Fibroblast of mammary gland (primary cell): ENCODE data around the gene SNX32.

ENCODE experiments used
- DNase-seq: peaks from one replicate; pipeline ENCODE4 v3.0.0-alpha.2; 2010; ENCODE audit warnings: low read depth
- H3K4me3 ChIP-seq: 2 replicates; pipeline ENCODE4 v1.5.1; 2011; ENCODE audit warnings: low read depth, mild to moderate bottlenecking, low read length, moderate library complexity; ENCODE audit not compliant: control insufficient read depth
- CTCF ChIP-seq: conservative IDR thresholded peaks from 2 replicates; pipeline ENCODE4 v1.5.1; 2011; ENCODE audit warnings: low read depth, low read length, inconsistent platforms; ENCODE audit not compliant: control insufficient read depth, insufficient read depth

SNX32 gene

GRCh38 chr11:65858681-65859087 lies 24.9 kb downstream of the SNX32 start:
- peak overlapping the region; percentile 66 for H3K4me3 ChIP-seq
- TF ChIP-seq CTCF: no peak
- no peak for DNase-seq

GRCh38 chr11:65859095-65859811 lies 25.5 kb downstream of the SNX32 start:
- peak; percentile 0 for TF ChIP-seq CTCF
- H3K4me3 ChIP-seq: peak overlapping the region; percentile 90
- peak; percentile 94 for DNase-seq

- peak; percentile 34 for DNase-seq
- TF ChIP-seq CTCF: no peak
- peak overlapping the region; percentile 90 for H3K4me3 ChIP-seq
These were observed 26.1 kb downstream of the SNX32 start for GRCh38 chr11:65859812-65860277.

GRCh38 chr11:65860278-65861164 lies 26.8 kb downstream of the SNX32 start, which contains the start of gene MUS81:
MUS81 (plus strand) TSS chr11:65860433; CDS start chr11:65860754, 321 bp downstream.
- peak; percentile 98 for DNase-seq
- peak within 1 kb of the TSS; percentile 90 for H3K4me3 ChIP-seq
- TF ChIP-seq CTCF: peak; percentile 69

- H3K4me3 ChIP-seq: peak overlapping the region; percentile 90
- no peak for TF ChIP-seq CTCF
- DNase-seq: no peak
These were observed 27.4 kb downstream of the SNX32 start for GRCh38 chr11:65861165-65861505.

- no peak for TF ChIP-seq CTCF
- H3K4me3 ChIP-seq: peak overlapping the region; percentile 90
- no peak for DNase-seq
These were observed 27.9 kb downstream of the SNX32 start for GRCh38 chr11:65861533-65862183.
